ENCODE measurements around the gene UBXN7.

- TF ChIP-seq CTCF (IDR thresholded peaks at IDR 0.05) (no peak), POLR2A (IDR thresholded peaks at IDR 0.05) (no peak)
These were observed 75.7 kb downstream of the UBXN7 start for GRCh38 chr3:196356556-196356955.
